ENCODE results near the gene DTX1. TPM values are rescaled to one million over a fixed set of nuclear protein-coding genes. Genes with fewer than 3 reads are reported as not detected.
A peak's percentile ranks its signal among the peaks of the same experiment; 100 is the strongest.

DTX1 gene
- total RNA-seq (4.4 TPM), polyA plus RNA-seq (2.1 TPM)
- long read RNA-seq, donor 1, result 0 reads
- long read RNA-seq, donor 2, result 0 reads
- long read RNA-seq, donor 3, partial matches to known transcripts, result 0 of 1 reads
- long read RNA-seq, donor 3, other reads (novel, unspliced or antisense), result 0 of 1 reads
- long read RNA-seq, donor 4, partial matches to known transcripts, result 0 of 2 reads
- long read RNA-seq, donor 4, other reads (novel, unspliced or antisense), result 0 of 2 reads
- long read RNA-seq, donor 5, partial matches to known transcripts, result 0 of 2 reads
- long read RNA-seq, donor 5, other reads (novel, unspliced or antisense), result 0 of 2 reads
- long read RNA-seq, donor 6, result 0 reads
- long read RNA-seq, donor 7, partial matches to known transcripts, result 0 of 1 reads
- long read RNA-seq, donor 7, other reads (novel, unspliced or antisense), result 0 of 1 reads
- long read RNA-seq, donor 8, partial matches to known transcripts, result 0 of 1 reads
- long read RNA-seq, donor 8, other reads (novel, unspliced or antisense), result 0 of 1 reads
- long read RNA-seq, donor 9, partial matches to known transcripts, result 0 of 1 reads
- long read RNA-seq, donor 9, other reads (novel, unspliced or antisense), result 0 of 1 reads
- long read RNA-seq, donor 10, partial matches to known transcripts, result 0 of 3 reads
- long read RNA-seq, donor 10, other reads (novel, unspliced or antisense), result 0 of 3 reads

- 1% methylated on average over 94 of the region's 94 CpGs for WGBS
- peak in 2 of 9 donors; percentile 17 to 43 for DNase-seq (ENCODE audit: low read depth in 6 of 9, low spot score in 9 of 9)
- peaks cover 3 to 18% of the 10 kb centered on the region in 2 donors for H3K4me1 ChIP-seq (ENCODE audit: control insufficient read depth in 2 of 2, insufficient read depth in 2 of 2, low read length in 2 of 2)
- no peaks in the 10 kb centered on the region for H3K9me3 ChIP-seq (ENCODE audit: control insufficient read depth in 2 of 2, insufficient read depth in 1 of 2, low read length in 1 of 2)
- peaks cover 16 to 29% of the 10 kb centered on the region in 2 donors for H3K27me3 ChIP-seq (ENCODE audit: control insufficient read depth in 2 of 2, insufficient read depth in 1 of 2, low read length in 1 of 2)
- H3K27ac ChIP-seq (ENCODE audit: low read depth in 1 of 2, low read length in 1 of 2), result no peak within 1 kb of the TSS
- no peaks in the 10 kb centered on the region for H3K36me3 ChIP-seq (ENCODE audit: control insufficient read depth in 2 of 2, insufficient read depth in 2 of 2, low read length in 1 of 2)
- H3K4me3 ChIP-seq (ENCODE audit: low read length in 2 of 2), result peak within 1 kb of the TSS; percentile 40 to 43
These were observed at the start of gene DTX1 for GRCh38 chr12:113056631-113057488. TSS of gene DTX1 (plus strand) at chr12:113056730. CDS start at chr12:113058193, 1,463 bp downstream.

DNA sequence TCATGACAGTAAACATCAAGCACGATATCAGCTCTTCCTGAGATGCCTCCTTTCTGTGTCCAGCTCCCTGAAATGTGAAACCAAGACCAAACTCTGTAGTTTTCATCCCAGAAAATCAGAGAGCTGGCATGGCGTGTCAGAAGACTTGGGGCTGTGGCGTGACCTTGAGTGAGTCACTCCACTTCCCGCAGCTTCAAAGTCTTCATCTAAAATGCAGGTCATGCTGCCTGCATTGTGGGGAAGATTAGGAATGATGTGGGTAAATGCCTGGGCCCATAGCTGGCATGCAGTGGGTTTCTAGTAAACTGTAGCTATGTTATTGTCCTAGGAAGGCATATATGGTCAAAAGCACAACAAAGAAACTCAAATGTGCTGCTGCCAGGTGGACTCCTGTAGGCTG lies 49.4 kb upstream of the DTX1 start:
- no peak for DNase-seq (ENCODE audit: low read depth in 6 of 9, low spot score in 9 of 9)
- H3K36me3 ChIP-seq (ENCODE audit: control insufficient read depth in 2 of 2, insufficient read depth in 2 of 2, low read length in 1 of 2), result peaks cover 41 to 45% of the 10 kb centered on the region in 2 donors
- H3K27me3 ChIP-seq (ENCODE audit: control insufficient read depth in 2 of 2, insufficient read depth in 1 of 2, low read length in 1 of 2), result no peaks in the 10 kb centered on the region
- WGBS, result 96% methylated on average over 4 of the region's 4 CpGs
- peaks cover 0 to 1% of the 10 kb centered on the region in 2 donors for H3K9me3 ChIP-seq (ENCODE audit: control insufficient read depth in 2 of 2, insufficient read depth in 1 of 2, low read length in 1 of 2)
- no peak overlapping the region for H3K27ac ChIP-seq (ENCODE audit: low read depth in 1 of 2, low read length in 1 of 2)
- no peak overlapping the region for H3K4me3 ChIP-seq (ENCODE audit: low read length in 2 of 2)
- H3K4me1 ChIP-seq (ENCODE audit: control insufficient read depth in 2 of 2, insufficient read depth in 2 of 2, low read length in 2 of 2), result no peaks in the 10 kb centered on the region

DNA sequence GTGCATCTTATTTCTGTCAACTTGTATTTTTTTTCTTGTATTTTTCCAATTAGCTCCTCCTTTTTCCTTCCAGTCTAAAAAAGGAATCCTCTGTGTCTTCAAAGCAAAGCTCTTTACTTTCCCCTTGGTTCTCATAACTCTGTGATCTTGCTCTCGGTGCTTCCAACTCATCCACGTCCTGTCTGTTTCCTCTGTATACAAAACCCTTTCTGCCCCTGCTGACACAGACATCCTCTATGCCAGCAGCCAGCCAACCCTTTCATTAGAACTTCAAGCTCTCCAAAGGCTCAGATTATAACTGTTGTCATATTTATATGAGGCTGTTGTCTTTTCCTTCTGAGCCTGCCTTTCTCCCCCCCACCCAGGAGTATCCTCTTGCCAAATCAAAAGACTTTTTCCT lies 45.8 kb upstream of the DTX1 start:
- 95% methylated on average over 2 of the region's 2 CpGs for WGBS
- H3K4me1 ChIP-seq (ENCODE audit: control insufficient read depth in 2 of 2, insufficient read depth in 2 of 2, low read length in 2 of 2), result no peaks in the 10 kb centered on the region
- no peak overlapping the region for H3K4me3 ChIP-seq (ENCODE audit: low read length in 2 of 2)
- no peak overlapping the region for H3K27ac ChIP-seq (ENCODE audit: low read depth in 1 of 2, low read length in 1 of 2)
- H3K36me3 ChIP-seq (ENCODE audit: control insufficient read depth in 2 of 2, insufficient read depth in 2 of 2, low read length in 1 of 2), result peaks cover 34 to 39% of the 10 kb centered on the region in 2 donors
- DNase-seq (ENCODE audit: low read depth in 6 of 9, low spot score in 9 of 9), result no peak
- H3K27me3 ChIP-seq (ENCODE audit: control insufficient read depth in 2 of 2, insufficient read depth in 1 of 2, low read length in 1 of 2), result no peaks in the 10 kb centered on the region
- H3K9me3 ChIP-seq (ENCODE audit: control insufficient read depth in 2 of 2, insufficient read depth in 1 of 2, low read length in 1 of 2), result peaks cover 0 to 1% of the 10 kb centered on the region in 2 donors

DNA sequence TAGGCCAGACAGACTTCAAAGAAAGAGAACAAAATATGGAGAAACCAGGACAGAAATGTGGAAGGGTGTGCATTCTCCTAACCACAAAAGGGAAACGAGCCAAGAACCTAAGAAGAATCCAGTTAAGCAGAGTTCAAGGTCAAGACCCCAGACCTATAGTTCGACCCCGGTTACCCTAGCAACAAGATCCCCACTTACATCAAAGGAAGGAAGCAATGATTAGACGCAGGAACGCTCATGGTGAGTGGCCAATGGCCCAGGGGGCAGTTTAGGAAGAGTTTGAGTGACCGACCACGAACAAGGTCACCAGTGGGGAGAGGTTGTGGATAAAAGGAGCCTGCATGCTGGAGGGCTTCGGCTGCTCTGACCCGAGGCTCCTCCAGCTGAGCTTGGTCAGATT lies 42.0 kb upstream of the DTX1 start:
- Histone ChIP-seq H3K27ac (ENCODE audit: low read depth in 1 of 2, low read length in 1 of 2) (no peak overlapping the region), H3K36me3 (ENCODE audit: control insufficient read depth in 2 of 2, insufficient read depth in 2 of 2, low read length in 1 of 2) (peaks cover 8 to 10% of the 10 kb centered on the region in 2 donors), H3K4me1 (ENCODE audit: control insufficient read depth in 2 of 2, insufficient read depth in 2 of 2, low read length in 2 of 2) (no peaks in the 10 kb centered on the region), H3K4me3 (ENCODE audit: low read length in 2 of 2) (no peak overlapping the region), H3K27me3 (ENCODE audit: control insufficient read depth in 2 of 2, insufficient read depth in 1 of 2, low read length in 1 of 2) (no peaks in the 10 kb centered on the region), H3K9me3 (ENCODE audit: control insufficient read depth in 2 of 2, insufficient read depth in 1 of 2, low read length in 1 of 2) (peaks cover 0 to 1% of the 10 kb centered on the region in 2 donors)
- 83% methylated on average over 9 of the region's 9 CpGs for WGBS
- DNase-seq (ENCODE audit: low read depth in 6 of 9, low spot score in 9 of 9), result no peak

- Histone ChIP-seq H3K27me3 (ENCODE audit: control insufficient read depth in 2 of 2, insufficient read depth in 1 of 2, low read length in 1 of 2) (no peaks in the 10 kb centered on the region), H3K9me3 (ENCODE audit: control insufficient read depth in 2 of 2, insufficient read depth in 1 of 2, low read length in 1 of 2) (no peaks in the 10 kb centered on the region), H3K4me3 (ENCODE audit: low read length in 2 of 2) (no peak overlapping the region), H3K4me1 (ENCODE audit: control insufficient read depth in 2 of 2, insufficient read depth in 2 of 2, low read length in 2 of 2) (no peaks in the 10 kb centered on the region), H3K36me3 (ENCODE audit: control insufficient read depth in 2 of 2, insufficient read depth in 2 of 2, low read length in 1 of 2) (no peaks in the 10 kb centered on the region), H3K27ac (ENCODE audit: low read depth in 1 of 2, low read length in 1 of 2) (no peak overlapping the region)
- WGBS, result 91% methylated on average over 5 of the region's 5 CpGs
- DNase-seq (ENCODE audit: low read depth in 6 of 9, low spot score in 9 of 9), result no peak
These were observed 39.7 kb upstream of the DTX1 start for GRCh38 chr12:113016796-113017195.

- Histone ChIP-seq H3K27me3 (ENCODE audit: control insufficient read depth in 2 of 2, insufficient read depth in 1 of 2, low read length in 1 of 2) (no peaks in the 10 kb centered on the region), H3K9me3 (ENCODE audit: control insufficient read depth in 2 of 2, insufficient read depth in 1 of 2, low read length in 1 of 2) (no peaks in the 10 kb centered on the region), H3K4me3 (ENCODE audit: low read length in 2 of 2) (no peak overlapping the region), H3K27ac (ENCODE audit: low read depth in 1 of 2, low read length in 1 of 2) (no peak overlapping the region), H3K4me1 (ENCODE audit: control insufficient read depth in 2 of 2, insufficient read depth in 2 of 2, low read length in 2 of 2) (no peaks in the 10 kb centered on the region), H3K36me3 (ENCODE audit: control insufficient read depth in 2 of 2, insufficient read depth in 2 of 2, low read length in 1 of 2) (no peaks in the 10 kb centered on the region)
- no peak for DNase-seq (ENCODE audit: low read depth in 6 of 9, low spot score in 9 of 9)
- WGBS, result 83% methylated on average over 4 of the region's 4 CpGs
These were observed 37.5 kb upstream of the DTX1 start for GRCh38 chr12:113019025-113019424.

GRCh38 chr12:113021500-113021899 lies 35.0 kb upstream of the DTX1 start:
- no peak overlapping the region for H3K27ac ChIP-seq (ENCODE audit: low read depth in 1 of 2, low read length in 1 of 2)
- H3K36me3 ChIP-seq (ENCODE audit: control insufficient read depth in 2 of 2, insufficient read depth in 2 of 2, low read length in 1 of 2), result no peaks in the 10 kb centered on the region
- 96% methylated on average over 1 of the region's 1 CpG for WGBS
- no peaks in the 10 kb centered on the region for H3K27me3 ChIP-seq (ENCODE audit: control insufficient read depth in 2 of 2, insufficient read depth in 1 of 2, low read length in 1 of 2)
- no peak overlapping the region for H3K4me3 ChIP-seq (ENCODE audit: low read length in 2 of 2)
- no peaks in the 10 kb centered on the region for H3K9me3 ChIP-seq (ENCODE audit: control insufficient read depth in 2 of 2, insufficient read depth in 1 of 2, low read length in 1 of 2)
- DNase-seq (ENCODE audit: low read depth in 6 of 9, low spot score in 9 of 9), result no peak
- no peaks in the 10 kb centered on the region for H3K4me1 ChIP-seq (ENCODE audit: control insufficient read depth in 2 of 2, insufficient read depth in 2 of 2, low read length in 2 of 2)

GRCh38 chr12:113022563-113023297 lies 33.8 kb upstream of the DTX1 start:
- Histone ChIP-seq H3K4me3 (ENCODE audit: low read length in 2 of 2) (no peak overlapping the region), H3K9me3 (ENCODE audit: control insufficient read depth in 2 of 2, insufficient read depth in 1 of 2, low read length in 1 of 2) (no peaks in the 10 kb centered on the region), H3K27me3 (ENCODE audit: control insufficient read depth in 2 of 2, insufficient read depth in 1 of 2, low read length in 1 of 2) (no peaks in the 10 kb centered on the region), H3K36me3 (ENCODE audit: control insufficient read depth in 2 of 2, insufficient read depth in 2 of 2, low read length in 1 of 2) (no peaks in the 10 kb centered on the region), H3K27ac (ENCODE audit: low read depth in 1 of 2, low read length in 1 of 2) (no peak overlapping the region), H3K4me1 (ENCODE audit: control insufficient read depth in 2 of 2, insufficient read depth in 2 of 2, low read length in 2 of 2) (no peaks in the 10 kb centered on the region)
- 81% methylated on average over 3 of the region's 3 CpGs for WGBS
- DNase-seq (ENCODE audit: low read depth in 6 of 9, low spot score in 9 of 9), result no peak
